HL-60 (cell line): ENCODE measurements around the gene SETD5.

Experiments used
- DNase-seq, 2 experiments: peaks; one replicate each; pipeline ENCODE4 v3.0.0-alpha.2; 2010 to 2020; ENCODE audit warnings: low read depth in 1 of 2, low spot score in 1 of 2
- H3K27ac ChIP-seq: fragments of 250-450 bp; sonication (Bioruptor Pico); replicated peaks from 2 replicates; pipeline ENCODE4 v1.5.1; 2020; ENCODE audit warnings: mild to moderate bottlenecking, moderate library complexity
- H3K27me3 ChIP-seq: fragments of 250-450 bp; sonication (Bioruptor Pico); 2 replicates; pipeline ENCODE4 v1.5.1; 2021; ENCODE audit warnings: mild to moderate bottlenecking, moderate library complexity; ENCODE audit not compliant: insufficient read depth, poor library complexity, severe bottlenecking
- H3K4me3 ChIP-seq: replicated peaks from 2 replicates; pipeline ENCODE4 v1.5.1; 2011; ENCODE audit warnings: mild to moderate bottlenecking, control low read depth, low read length; ENCODE audit not compliant: insufficient read depth
- GABPA ChIP-seq: IDR thresholded peaks from 2 replicates; pipeline ENCODE4 v1.6.1; 2012; ENCODE audit warnings: low read depth
- POLR2AphosphoS5 ChIP-seq: IDR thresholded peaks from 2 replicates; pipeline ENCODE4 v1.6.1; 2012; ENCODE audit warnings: low read depth
- REST ChIP-seq: IDR thresholded peaks from 2 replicates; pipeline ENCODE4 v1.6.1; 2012; ENCODE audit warnings: low read depth; ENCODE audit not compliant: insufficient replicate concordance
- SPI1 ChIP-seq: IDR thresholded peaks from 2 replicates; pipeline ENCODE4 v1.6.1; 2012; ENCODE audit warnings: low read depth, mild to moderate bottlenecking, borderline replicate concordance
- TF ChIP-seq, protein P1 (sequence below): IDR thresholded peaks from one replicate; pipeline ENCODE4 v1.5.1; 2011; ENCODE audit warnings: low read length, control low read depth, inconsistent platforms; ENCODE audit not compliant: insufficient read depth

The SETD5 gene

DNA sequence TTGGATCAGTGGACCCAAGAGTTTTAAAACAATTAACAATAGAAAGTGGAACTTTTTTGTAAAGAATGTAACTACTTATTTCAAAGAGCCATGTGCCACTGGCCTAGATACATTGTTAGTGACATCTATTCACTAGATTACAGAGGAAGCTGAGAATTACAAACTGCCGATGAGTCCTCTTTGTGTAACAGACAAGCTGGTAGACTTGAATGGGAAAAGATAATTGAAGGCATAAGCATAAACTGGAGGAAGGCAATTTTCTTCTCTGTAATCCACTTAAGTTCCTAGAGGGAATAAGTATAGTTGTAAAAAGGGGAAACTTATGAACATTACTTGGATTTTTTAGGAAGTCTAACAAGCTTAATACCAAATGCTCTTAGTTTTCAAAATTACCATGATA is 19.4 kb upstream of the SETD5 start:
- no peak for DNase-seq
- Histone ChIP-seq H3K27me3 (no peaks in the 10 kb centered on the region), H3K4me3 (no peak overlapping the region), H3K27ac (no peak overlapping the region)
- TF ChIP-seq, protein P1, sequence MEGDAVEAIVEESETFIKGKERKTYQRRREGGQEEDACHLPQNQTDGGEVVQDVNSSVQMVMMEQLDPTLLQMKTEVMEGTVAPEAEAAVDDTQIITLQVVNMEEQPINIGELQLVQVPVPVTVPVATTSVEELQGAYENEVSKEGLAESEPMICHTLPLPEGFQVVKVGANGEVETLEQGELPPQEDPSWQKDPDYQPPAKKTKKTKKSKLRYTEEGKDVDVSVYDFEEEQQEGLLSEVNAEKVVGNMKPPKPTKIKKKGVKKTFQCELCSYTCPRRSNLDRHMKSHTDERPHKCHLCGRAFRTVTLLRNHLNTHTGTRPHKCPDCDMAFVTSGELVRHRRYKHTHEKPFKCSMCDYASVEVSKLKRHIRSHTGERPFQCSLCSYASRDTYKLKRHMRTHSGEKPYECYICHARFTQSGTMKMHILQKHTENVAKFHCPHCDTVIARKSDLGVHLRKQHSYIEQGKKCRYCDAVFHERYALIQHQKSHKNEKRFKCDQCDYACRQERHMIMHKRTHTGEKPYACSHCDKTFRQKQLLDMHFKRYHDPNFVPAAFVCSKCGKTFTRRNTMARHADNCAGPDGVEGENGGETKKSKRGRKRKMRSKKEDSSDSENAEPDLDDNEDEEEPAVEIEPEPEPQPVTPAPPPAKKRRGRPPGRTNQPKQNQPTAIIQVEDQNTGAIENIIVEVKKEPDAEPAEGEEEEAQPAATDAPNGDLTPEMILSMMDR: no peak
- TF ChIP-seq POLR2AphosphoS5: no peak
- TF ChIP-seq REST: no peak
- TF ChIP-seq GABPA: no peak
- TF ChIP-seq SPI1: no peak

DNA sequence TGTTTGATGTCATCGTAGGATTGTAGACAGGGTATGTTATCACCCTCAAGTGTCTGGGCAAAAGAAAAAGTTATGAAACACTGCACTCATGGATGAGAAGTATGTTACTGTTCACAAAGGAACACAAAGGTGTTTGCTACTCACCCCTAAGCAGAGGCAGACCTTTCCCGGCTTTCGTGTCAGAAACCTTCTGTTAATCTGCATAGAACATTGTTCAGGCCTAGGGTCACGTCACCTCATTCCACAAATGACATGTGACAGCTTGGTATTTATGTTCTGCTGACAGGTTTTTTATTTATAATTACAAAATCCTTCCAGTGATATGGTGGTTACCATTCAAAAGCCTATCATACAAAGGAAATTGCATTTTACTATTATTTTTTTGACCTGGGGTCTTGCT is 18.1 kb upstream of the SETD5 start:
- H3K27ac ChIP-seq: no peak overlapping the region
- TF ChIP-seq GABPA (no peak), POLR2AphosphoS5 (no peak), REST (no peak), SPI1 (no peak)
- TF ChIP-seq, protein P1: no peak
- H3K4me3 ChIP-seq: no peak overlapping the region
- DNase-seq: no peak
- H3K27me3 ChIP-seq: no peaks in the 10 kb centered on the region

GRCh38 chr3:9380014-9380413 is 17.4 kb upstream of the SETD5 start:
- Histone ChIP-seq H3K4me3 (no peak overlapping the region), H3K27ac (no peak overlapping the region), H3K27me3 (no peaks in the 10 kb centered on the region)
- peak in 1 of 2 experiments; percentile 32 for DNase-seq
- peak; percentile 54; the same call in 1 of the 2 replicates for TF ChIP-seq SPI1
- TF ChIP-seq, protein P1: no peak

- Histone ChIP-seq H3K4me3 (no peak overlapping the region), H3K27me3 (no peaks in the 10 kb centered on the region), H3K27ac (no peak overlapping the region)
- TF ChIP-seq SPI1 (peak; percentile 76), REST (no peak)
- DNase-seq: no peak
Measured at GRCh38 chr3:9384141-9384828, 13.1 kb upstream of the SETD5 start.
